NCI-H2107 (cell line): ENCODE data around the gene RNF212.

Source experiments
- DNase-seq: peaks from one replicate; lab custom pipeline; 2025; lab: John Stamatoyannopoulos, UW

The RNF212 gene

DNA sequence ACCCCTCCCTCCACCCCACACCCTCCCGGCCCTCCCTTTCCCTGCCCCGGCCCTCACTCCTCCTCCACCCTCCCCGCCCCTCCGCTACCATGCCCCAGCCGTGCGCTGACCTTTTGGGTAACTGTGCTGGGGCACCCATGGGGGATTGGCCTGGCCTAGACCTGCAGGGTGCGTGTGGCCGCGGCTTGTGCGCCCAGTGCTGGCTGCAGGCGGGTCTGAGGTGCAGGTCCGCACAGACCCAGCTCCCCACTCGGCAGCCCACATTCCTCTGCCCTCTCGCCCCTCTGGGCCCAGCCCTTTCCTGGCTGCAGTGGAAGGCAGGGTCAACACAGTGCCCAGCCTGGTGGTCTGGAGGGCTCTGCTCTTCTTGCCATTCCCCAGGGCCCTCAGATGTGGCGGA, 77.3 kb downstream of the RNF212 start:
- no peak for DNase-seq

DNA sequence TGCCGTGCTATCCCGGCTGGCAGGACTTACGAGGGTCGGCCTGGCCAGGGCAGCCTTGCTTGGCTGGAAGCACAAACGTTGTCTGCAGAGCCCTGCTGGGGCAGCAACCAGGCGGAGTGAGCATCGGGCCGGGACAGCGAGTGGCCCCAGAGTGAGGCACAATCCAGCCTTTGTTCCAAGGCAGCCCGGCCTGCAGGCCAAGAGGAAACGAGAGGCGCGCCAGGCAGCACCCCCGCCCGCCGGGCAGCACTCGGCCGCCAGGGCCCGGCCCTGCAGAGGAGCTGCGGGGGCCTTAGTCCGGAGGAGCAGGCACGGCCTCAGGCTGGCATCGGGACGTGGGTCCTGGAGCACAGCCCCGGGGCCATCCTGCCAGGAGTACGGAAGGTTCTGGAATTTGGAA, 77.9 kb downstream of the RNF212 start:
- no peak for DNase-seq

DNA sequence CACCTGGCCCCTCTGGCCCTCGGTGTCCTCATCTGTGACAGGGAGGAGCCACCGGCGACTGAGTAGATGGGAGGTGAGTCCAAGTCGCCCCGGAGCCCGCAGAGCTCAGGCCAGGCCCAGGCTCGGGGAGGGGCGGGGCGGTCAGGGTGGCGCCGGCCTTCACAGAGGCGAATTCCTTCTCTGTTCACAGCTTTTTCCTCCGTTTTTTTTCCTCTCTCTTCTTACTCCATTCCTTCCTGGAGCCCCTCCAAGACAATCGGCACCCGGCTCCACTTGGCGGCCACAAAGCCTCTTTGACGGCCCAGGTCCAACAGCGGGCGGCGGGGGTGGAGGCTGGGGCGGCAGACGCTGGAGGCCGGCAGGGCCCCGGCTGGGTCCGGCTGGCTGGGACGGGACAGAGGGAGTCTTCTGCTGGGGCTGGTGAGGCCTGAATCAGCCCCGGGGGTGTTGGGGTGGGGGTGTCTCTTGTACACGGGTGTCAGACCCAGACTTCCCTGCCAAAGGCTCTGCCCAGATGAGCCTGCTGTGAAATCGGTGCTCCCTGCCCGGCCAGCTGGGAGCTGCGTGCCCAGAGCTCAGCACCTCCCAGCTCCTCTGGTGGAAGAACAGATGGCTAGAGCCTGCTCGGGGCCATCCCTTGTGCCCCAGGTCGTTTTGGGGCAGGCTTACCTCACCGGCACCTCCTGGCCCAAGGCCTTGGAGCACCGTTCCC, 79.4 kb downstream of the RNF212 start:
- DNase-seq, result no peak

DNA sequence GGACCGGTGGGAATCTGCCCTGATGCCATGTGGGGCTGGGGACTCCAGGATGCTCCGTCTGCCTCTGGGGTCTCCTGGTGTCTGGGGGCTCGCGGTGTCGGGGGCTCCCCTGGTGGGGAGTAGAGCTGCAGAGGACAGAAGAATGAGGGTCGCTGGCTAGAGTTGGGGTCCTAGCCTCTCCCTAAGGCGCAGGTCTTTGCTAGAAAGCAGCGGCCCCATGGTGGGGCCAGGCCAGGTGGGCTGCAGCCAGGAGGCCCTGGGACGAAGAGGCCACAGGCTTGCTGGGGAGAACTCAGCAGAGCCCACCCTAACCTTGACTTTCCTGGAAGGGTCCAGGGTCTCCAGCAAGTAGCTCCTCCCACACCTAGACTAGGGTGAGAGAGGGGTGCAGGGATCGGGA, 80.5 kb downstream of the RNF212 start:
- no peak for DNase-seq

DNA sequence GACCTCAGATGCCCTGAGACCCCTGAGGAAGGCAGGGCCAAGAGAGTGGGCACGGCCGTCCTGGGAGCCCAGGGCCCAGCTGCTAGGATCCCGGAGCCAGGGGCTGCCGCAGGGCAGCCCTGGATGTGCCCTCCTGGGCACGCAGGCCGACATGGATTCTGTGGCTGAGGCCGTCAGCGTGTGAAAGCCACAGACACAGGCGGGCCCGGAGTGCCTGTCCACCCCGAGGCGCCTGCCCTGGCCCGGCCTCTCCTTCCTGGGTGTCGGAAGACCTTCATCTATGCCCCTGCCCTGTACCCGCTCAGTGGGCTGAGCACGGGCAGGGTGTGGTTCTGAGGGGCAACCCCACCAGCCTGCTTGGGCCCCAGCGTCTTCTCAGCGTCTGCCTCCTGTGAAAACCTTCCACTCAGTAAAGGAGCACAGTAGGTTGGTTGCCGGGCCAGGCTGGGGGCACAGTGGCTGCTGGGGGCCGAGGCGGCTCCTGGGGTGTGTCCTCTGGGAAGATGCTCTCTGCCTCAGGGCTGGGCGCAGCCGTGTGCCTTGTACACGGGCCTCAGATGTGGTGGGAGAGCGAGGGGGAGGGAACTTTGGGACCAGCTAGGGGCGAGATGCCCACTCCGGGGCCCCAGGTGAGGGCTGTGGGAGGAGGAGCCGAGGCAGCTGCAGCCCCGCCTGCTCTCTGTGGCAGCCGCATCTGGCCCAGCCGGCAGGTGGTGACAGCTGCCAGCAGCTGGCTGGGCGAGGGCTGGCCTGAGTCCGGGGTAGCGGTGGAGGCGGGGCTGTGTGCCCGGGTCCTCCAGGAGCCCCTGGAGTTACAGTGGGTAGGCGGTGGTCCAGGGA, 81.2 kb downstream of the RNF212 start:
- DNase-seq, result no peak

DNA sequence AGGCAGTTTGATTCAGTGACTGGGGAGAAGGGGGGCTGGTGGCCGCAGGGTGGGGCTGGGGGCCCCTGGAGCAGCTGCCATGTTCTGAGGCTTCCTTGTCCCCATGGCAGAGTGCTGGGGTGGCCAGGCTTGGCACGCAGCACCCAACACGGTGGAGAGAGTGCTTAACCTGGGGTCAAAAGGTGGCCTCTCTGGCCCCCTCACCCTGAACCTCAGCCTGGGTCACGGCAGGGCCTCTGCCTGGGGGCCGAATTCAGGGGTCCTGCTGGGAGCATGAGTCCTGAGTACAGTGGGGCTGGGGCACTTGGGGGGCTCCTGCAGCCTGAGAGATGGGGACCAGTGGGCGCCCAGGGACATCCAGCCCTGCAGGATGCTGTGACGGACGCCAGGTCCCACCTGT, 82.0 kb downstream of the RNF212 start:
- DNase-seq, result no peak

DNA sequence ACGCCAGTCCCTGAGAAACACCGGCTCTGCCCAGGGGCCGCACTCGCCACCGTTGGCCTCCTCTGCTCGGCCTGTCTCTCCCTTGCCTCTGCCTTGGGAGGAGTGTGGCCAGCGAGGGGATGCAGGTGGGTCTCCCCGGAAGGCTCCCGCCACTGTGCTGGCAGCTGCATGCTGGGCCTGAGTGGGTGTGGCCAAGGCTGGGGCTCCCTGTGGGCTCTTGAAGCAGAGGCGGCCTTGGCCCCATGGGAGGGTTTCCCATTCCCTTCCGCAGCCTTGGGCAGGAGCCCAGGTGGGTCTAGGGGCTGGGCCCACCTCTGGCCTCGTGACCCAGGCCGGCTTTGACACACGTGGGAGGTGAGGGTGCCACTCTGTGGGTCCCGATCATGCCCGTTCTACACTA, 82.8 kb downstream of the RNF212 start:
- no peak for DNase-seq

DNA sequence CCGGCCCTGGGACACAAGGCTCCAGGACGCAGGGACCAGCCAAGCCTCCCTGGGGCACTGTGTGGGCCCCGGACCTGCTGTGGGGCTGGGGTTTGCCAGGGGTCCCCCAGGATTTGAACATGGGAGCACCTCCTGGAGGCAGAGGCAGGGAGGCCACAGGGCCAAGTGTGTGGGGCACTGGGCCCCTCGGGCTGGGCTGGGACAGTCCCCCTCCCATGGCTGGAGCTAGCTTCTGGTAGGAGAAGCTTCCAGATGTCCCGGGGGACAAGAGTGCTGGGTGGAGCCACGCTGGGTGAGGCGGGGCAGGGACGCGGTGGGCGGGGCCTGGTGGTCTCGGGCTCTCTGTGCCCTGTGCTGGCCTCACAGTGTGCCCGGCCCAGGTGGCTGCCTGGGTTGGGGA, 83.3 kb downstream of the RNF212 start:
- DNase-seq, result no peak

DNA sequence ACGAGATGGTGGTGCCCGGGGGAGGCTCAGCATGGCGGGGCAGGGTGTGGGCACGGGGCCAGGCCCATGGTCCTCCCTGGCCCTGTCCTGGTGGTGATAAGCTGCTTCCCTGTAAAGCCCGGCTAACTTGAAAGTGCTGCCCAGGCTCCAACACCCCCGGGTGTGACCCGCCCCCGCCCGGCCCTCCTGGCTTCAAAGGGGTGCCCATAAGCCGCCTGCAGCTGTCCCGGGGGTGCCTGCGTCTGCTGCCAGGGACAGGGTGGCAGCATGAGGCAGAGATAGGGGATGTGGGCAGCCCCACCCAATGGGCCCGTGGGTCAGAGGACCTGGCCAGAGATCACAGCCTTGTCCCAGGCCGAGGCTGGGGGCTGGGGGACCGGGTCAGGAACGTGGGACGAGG, 83.8 kb downstream of the RNF212 start:
- no peak for DNase-seq

DNA sequence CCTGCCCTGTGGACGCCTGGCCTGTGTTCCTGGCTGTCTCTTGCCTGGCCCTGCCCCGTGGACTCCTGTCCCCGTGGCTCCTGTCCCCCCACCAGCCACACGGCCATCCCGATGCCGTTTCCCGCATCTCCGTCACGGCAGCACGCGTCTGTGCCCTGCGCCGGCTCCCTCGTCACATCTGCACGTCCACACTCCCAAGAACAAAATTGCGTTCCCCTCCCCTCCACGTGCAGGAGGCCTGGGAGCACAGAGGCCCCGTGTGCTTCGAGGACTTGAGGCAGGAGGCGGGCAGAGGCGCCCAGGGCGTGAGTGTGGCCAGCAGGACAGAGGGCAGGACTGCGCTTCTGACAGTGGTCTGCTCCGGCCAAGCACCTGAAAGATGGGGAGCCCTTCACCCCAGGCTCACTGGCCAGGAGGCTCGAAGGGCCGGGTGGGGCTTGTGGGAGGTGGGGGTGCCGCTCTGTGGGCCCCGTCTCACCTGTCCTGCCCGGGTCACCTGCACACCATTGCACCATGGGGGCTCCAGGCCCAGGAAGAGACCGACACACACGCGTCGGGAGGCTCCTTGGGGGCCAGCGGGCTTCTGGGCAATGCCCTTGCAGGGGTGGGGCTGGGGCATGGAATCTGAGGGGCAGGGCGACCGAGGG, 84.7 kb downstream of the RNF212 start:
- DNase-seq, result no peak

DNA sequence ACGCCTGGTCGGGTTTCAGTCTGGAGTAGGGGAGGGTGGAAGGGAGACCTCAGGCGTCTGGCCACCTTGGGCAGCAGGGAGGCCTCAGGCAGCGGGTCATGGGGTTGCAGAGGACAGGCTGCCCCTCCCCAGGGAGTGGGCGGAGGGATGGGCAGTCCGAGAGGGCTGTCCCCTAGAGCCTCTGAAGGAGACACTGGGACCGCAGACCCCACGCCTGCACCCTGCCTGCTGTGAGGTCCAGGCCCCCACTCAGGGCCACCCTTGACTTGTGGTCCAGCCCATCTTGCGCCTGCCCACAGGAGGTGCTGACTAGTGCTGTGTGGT, 85.5 kb downstream of the RNF212 start:
- no peak for DNase-seq

DNA sequence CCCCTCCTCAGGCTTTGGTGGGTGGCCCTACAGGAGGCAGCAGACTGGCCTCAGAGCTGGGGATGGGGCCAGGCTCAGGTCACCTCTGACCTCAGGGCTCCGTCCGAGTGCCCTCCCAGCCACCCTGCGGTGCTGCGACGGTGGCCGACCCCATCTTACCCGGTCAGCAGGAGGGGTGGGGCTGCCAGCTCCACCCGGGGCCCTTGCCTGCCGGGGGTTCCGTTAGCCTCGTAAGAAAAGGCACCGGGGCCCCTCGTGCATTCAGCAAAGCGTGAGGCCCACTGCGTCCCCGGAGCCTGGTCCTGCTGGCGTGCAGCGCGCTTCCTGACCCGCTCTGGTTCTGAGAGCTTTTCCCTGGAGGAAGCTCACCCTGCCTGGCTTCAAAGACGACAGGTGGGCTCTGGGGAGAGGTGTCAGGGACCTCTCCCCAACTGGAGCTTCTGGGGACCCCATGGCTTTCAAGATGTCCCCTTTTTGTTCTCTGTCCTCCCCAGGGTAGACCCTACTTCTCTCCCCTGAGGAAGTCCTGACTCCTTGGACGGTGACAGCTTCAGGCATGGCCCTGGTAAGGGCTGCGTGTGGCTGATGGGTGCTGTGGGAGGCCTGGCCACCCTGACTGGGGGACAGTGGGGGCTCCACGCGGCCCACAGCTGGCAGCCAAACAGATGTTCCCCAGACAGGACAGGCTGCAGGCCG, 86.0 kb downstream of the RNF212 start:
- no peak for DNase-seq

DNA sequence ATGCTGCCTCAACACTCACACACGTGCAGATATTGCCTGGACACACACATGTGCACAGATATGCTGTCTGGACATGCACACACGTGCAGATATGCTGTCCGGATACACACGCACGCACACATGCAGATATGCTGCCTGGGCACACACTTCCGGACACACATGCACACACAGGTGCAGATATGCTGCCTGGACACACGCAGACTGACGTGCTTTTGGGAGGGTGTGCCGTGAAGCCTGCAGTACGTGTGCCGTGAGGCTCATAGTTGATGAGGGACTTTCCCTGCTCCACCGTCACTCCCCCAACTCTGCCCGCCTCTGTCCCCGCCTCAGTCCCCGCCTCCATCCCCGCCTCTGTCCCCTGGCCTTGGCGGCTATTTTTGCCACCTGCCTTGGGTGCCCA, 87.2 kb downstream of the RNF212 start:
- DNase-seq, result no peak

DNA sequence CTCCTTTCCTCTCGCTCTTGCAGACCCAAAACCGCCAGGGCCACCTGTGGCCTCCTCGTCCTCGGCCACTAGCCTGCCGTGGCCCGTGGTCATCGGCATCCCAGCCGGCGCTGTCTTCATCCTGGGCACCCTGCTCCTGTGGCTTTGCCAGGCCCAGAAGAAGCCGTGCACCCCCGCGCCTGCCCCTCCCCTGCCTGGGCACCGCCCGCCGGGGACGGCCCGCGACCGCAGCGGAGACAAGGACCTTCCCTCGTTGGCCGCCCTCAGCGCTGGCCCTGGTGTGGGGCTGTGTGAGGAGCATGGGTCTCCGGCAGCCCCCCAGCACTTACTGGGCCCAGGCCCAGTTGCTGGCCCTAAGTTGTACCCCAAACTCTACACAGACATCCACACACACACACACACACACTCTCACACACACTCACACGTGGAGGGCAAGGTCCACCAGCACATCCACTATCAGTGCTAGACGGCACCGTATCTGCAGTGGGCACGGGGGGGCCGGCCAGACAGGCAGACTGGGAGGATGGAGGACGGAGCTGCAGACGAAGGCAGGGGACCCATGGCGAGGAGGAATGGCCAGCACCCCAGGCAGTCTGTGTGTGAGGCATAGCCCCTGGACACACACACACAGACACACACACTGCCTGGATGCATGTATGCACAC, 88.3 kb downstream of the RNF212 start:
- DNase-seq, result no peak

DNA sequence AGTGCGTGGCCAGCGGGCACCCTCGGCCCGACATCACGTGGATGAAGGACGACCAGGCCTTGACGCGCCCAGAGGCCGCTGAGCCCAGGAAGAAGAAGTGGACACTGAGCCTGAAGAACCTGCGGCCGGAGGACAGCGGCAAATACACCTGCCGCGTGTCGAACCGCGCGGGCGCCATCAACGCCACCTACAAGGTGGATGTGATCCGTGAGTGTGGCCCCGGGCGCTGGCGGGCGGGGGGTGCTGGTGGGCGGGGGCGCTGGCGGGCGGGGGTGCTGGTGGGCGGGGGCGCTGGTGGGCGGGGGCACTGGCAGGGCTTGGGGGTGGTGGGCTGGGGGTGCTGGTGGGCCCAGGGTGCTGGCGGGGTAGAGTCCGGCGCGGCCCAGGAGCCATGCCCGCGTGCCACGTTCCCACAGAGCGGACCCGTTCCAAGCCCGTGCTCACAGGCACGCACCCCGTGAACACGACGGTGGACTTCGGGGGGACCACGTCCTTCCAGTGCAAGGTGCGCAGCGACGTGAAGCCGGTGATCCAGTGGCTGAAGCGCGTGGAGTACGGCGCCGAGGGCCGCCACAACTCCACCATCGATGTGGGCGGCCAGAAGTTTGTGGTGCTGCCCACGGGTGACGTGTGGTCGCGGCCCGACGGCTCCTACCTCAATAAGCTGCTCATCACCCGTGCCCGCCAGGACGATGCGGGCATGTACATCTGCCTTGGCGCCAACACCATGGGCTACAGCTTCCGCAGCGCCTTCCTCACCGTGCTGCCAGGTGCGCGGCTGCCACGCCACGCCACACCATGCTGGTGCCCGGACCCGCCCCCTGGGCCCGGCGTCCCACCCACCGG, 89.2 kb downstream of the RNF212 start:
- DNase-seq, result no peak

DNA sequence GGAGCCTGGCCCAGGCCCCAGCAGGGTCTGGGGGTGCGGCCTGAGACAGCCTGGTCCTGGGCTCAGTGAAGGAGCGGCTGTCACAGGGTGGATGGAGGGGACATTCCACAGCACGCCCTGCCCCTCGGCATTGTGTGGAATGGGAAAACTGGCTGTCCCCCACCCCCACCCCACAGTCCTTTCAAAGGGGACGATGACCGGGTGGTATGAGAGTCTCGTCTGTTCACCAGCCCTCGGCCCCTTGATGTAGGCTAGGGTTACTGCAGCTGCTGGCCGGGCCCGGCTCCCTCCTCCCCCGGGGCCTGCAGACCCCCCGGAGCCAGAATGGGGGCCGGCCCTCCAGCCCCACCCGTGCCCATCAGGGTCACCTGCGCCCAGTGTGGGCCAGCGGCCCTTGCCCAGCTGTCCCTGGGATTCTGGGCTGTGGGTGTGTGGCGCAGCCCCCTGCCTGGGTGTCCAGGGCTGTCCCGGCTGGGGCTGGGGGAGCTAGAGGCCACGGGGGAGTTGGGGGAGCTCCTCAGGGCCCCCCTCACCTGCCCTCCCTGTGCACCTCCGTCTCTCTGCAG, 90.2 kb downstream of the RNF212 start:
- no peak for DNase-seq

DNA sequence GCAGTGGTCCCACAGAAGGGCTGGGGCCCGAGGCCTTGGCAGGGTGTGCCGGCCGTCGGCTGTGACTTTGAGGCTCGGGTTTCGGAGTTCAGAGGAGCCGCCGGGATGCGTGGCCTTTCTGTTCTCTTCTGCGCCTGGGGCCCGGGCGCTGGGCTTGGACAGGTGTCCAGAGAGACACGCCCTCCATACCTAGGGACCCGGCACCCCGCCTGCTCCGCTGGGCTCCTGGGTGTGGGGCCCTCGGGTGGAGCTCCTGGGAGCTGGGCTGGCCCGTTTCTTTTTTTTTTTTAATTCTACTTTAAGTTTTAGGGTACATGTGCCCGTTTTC, 90.7 kb downstream of the RNF212 start:
- DNase-seq, result no peak

DNA sequence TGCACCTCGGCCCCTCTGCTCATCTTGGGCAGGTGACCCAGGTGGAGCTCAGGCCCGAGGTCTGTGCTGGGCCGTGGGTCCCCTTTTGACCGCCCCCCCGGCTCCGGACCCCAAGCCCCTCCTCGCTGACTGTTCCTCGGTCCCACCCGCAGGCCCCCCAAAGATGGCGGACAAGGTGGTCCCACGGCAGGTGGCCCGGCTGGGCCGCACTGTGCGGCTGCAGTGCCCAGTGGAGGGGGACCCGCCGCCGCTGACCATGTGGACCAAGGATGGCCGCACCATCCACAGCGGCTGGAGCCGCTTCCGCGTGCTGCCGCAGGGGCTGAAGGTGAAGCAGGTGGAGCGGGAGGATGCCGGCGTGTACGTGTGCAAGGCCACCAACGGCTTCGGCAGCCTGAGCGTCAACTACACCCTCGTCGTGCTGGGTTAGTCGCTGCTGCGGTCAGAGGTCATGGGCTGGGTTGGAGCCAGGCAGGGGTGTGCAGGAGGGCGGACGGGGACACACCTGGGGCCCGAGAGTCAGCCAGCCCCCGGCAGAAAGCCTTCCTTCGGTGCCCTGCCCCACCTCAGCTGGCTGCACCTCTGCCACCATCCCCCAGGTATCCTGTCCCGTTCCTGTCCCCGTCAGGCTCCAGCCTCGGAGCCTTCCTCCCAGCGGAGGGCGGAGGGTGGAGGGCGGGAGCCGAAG, 91.2 kb downstream of the RNF212 start:
- DNase-seq, result no peak
